Transverse colon (tissue), 4 donors: Measurements from ENCODE around the gene AHI1. TPM values are rescaled to one million over a fixed set of nuclear protein-coding genes. Genes with fewer than 3 reads are reported as not detected.
A peak's percentile ranks its signal among the peaks of the same experiment; 100 is the strongest.

Source experiments
- DNase-seq: peaks from one replicate; pipeline ENCODE4 v3.0.0-alpha.2; 2019
- H3K27ac ChIP-seq, 4 donors: fragments of 200-600 bp; sonication (generic); 2 replicates each; pipeline ENCODE4 v1.5.1; 2016 to 2018; ENCODE audit warnings: inconsistent platforms in 4 of 4
- H3K27me3 ChIP-seq: fragments of 200-600 bp; sonication (generic); 2 replicates; pipeline ENCODE4 v1.5.1; 2017; ENCODE audit warnings: inconsistent platforms
- H3K36me3 ChIP-seq, 4 donors: fragments of 200-600 bp; sonication (generic); 2 replicates each; pipeline ENCODE4 v1.5.1; 2017 to 2019; ENCODE audit warnings: inconsistent platforms in 4 of 4
- H3K4me1 ChIP-seq, 4 donors: fragments of 200-600 bp; sonication (generic); 2 replicates each; pipeline ENCODE4 v1.5.1; 2017 to 2020; ENCODE audit warnings: inconsistent platforms in 4 of 4
- H3K4me3 ChIP-seq, 4 donors: fragments of 200-600 bp; sonication (generic); 1 replicate in 1 of 4; 2 replicates in 3 of 4; pipeline versions ENCODE4 v1.5.1 to v1.6.1; 2017 to 2019; ENCODE audit warnings: inconsistent platforms in 4 of 4
- H3K9me3 ChIP-seq, 2 donors: fragments of 200-600 bp; sonication (generic); 2 replicates each; pipeline ENCODE4 v1.5.1; 2017 to 2019; ENCODE audit warnings: inconsistent platforms in 2 of 2
- EP300 ChIP-seq: sonication (generic); formaldehyde crosslinking; IDR thresholded peaks from one replicate; pipeline ENCODE4 v1.6.1; 2017; ENCODE audit warnings: antibody characterized with exemption, low read depth
- POLR2A ChIP-seq: fragments of 450-650 bp; IDR thresholded peaks from one replicate; pipeline ENCODE4 v1.6.1; 2016; ENCODE audit warnings: antibody characterized with exemption, mild to moderate bottlenecking, moderate library complexity
- POLR2AphosphoS5 ChIP-seq, 3 donors: sonication (generic); formaldehyde crosslinking; IDR thresholded peaks; one replicate each; pipeline ENCODE4 v1.6.1; 2016; ENCODE audit warnings: antibody characterized with exemption in 3 of 3
- WGBS, 2 donors: methylation state at CpG; one replicate each; pipeline ENCODE4 v1.1.5; 2018; ENCODE audit warnings: low coverage in 1 of 2; 5-methylcytosine and 5-hydroxymethylcytosine counted together
- in situ Hi-C, 4 donors: fragments of 200-750 bp; cut with MboI; loops; one replicate each; pipeline versions ENCODE4 v1.15.0 to v1.15.1; 2017; ENCODE audit warnings: low sequenced_read_pairs in 3 of 4, low pct_ligation_motif_present in 1 of 4, low pct_unique_long_range_greater_than_20kb in 1 of 4
- intact Hi-C: fragments of 100-400 bp; cut with DNase I; formaldehyde crosslinking; loops from one replicate; pipeline ENCODE4 v1.15.1; 2023; ENCODE audit warnings: low total_unique reads
- total RNA-seq, 4 donors: library from RNA; depleted of rRNA; stranded (reverse); fragments of >200 nt; gene quantifications; one replicate each; pipeline ENCODE4 v1.1.0, GENCODE V29; 2016
- TF ChIP-seq, protein P1 (sequence below), 5 experiments: fragments of 200-600 bp in 3 of 5; fragments of 450-650 bp in 2 of 5; sonication (generic) in 3 of 5; IDR thresholded peaks; 1 replicate in 2 of 5; 2 replicates in 3 of 5; pipeline ENCODE4 v1.5.1; 2016 to 2017; ENCODE audit warnings: antibody characterized with exemption in 5 of 5, inconsistent platforms in 3 of 5, mild to moderate bottlenecking in 2 of 5, moderate library complexity in 1 of 5

Gene AHI1
- total RNA-seq, 4 donors from 2014 or later, result 16.2 to 119 (median 34.2) TPM

DNA sequence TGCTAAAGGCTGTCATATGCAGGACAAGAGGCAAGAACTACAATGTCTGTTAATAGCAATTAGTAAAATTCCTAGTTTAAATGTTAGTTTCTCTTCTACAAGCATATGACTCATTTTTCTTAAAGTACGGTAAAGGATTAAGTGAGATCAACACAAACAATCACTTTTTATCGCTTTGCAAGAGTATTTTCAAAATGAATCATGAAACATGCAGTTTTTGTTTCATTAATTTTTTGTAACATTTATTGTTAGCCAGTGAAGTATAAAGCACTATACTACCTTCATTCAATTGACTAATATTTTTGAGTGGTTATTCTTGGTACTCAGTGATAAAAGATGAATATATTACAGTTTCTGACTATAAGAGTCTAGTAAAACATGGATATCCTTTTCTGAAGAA, 138.6 kb downstream of the AHI1 start:
- 62 to 66% methylated on average over 2 of the region's 2 CpGs for WGBS, 2 donors
- Histone ChIP-seq H3K9me3 (peaks cover 3 to 5% of the 10 kb centered on the region in 2 donors), H3K4me3 (no peak overlapping the region), H3K27ac (no peak overlapping the region), H3K27me3 (no peaks in the 10 kb centered on the region), H3K4me1 (peaks cover 0 to 25% (median 5%) of the 10 kb centered on the region in 4 donors), H3K36me3 (no peaks in the 10 kb centered on the region)
- no peak for DNase-seq
- TF ChIP-seq, protein P1, sequence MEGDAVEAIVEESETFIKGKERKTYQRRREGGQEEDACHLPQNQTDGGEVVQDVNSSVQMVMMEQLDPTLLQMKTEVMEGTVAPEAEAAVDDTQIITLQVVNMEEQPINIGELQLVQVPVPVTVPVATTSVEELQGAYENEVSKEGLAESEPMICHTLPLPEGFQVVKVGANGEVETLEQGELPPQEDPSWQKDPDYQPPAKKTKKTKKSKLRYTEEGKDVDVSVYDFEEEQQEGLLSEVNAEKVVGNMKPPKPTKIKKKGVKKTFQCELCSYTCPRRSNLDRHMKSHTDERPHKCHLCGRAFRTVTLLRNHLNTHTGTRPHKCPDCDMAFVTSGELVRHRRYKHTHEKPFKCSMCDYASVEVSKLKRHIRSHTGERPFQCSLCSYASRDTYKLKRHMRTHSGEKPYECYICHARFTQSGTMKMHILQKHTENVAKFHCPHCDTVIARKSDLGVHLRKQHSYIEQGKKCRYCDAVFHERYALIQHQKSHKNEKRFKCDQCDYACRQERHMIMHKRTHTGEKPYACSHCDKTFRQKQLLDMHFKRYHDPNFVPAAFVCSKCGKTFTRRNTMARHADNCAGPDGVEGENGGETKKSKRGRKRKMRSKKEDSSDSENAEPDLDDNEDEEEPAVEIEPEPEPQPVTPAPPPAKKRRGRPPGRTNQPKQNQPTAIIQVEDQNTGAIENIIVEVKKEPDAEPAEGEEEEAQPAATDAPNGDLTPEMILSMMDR (IDR thresholded peaks at IDR 0.05), result no peak
- no peak for TF ChIP-seq EP300
- no peak for TF ChIP-seq POLR2AphosphoS5 (IDR thresholded peaks at IDR 0.05)
- TF ChIP-seq POLR2A, result no peak
- intact Hi-C loops (no loop called here), in situ Hi-C loops (no loop called here)

DNA sequence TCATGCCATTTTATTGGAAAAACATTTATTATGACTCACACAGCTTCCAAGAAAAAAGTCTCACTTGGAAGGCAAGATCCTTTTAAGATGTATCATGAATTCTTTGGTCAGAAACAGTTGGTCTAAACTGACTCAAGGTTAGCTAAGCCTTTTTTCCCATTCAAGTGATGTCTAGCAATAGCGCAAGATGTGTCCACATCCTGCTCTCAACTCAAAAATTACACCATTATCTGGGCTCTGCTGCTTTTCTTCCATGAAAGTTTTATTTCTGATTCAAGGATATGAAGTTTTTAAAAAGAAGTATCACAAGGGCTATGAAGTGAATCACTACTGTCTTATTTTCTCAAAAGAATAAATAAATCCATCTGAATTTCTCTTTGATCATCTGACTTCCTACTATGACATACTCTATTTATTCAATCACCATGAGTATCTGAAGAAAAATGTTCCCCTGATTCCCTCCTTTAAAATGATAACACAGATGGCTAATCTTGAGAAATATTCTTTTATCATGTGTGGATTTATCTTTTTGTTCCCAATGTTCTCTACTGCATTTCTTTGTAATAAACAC, 139.2 kb downstream of the AHI1 start:
- no peak for TF ChIP-seq POLR2AphosphoS5 (IDR thresholded peaks at IDR 0.05)
- TF ChIP-seq, protein P1 (IDR thresholded peaks at IDR 0.05), result no peak
- H3K9me3 ChIP-seq, result peaks cover 3 to 5% of the 10 kb centered on the region in 2 donors
- H3K27me3 ChIP-seq, result no peaks in the 10 kb centered on the region
- H3K4me1 ChIP-seq, result peaks cover 0 to 31% (median 7%) of the 10 kb centered on the region in 4 donors
- DNase-seq, result no peak
- no peaks in the 10 kb centered on the region for H3K36me3 ChIP-seq
- in situ Hi-C loops (no loop called here), intact Hi-C loops (no loop called here)
- no peak overlapping the region for H3K27ac ChIP-seq
- 92 to 98% methylated on average over 1 of the region's 1 CpG for WGBS, 2 donors
- H3K4me3 ChIP-seq, result no peak overlapping the region

DNA sequence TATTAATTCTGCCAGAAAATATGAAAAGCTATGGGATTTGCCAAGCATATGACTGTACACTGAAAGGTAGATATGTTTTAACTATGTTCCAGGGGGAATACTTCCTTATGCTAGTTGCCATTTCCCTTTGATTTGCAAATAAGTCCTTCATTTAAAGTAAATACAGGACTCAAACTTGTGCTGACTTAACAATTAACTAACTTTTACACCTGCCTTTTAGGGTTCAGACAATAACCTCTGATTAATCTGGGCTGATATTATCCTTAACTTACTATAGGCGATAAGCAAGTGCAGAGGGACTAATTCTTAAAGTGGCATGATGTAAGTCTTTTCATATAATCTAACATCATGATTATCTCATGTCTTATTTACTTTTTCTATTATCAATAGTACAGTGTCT, 143.1 kb downstream of the AHI1 start:
- TF ChIP-seq EP300 (no peak), POLR2A (no peak), POLR2AphosphoS5 (IDR thresholded peaks at IDR 0.05) (no peak)
- TF ChIP-seq, protein P1 (IDR thresholded peaks at IDR 0.05), result no peak
- intact Hi-C loops (no loop called here), in situ Hi-C loops (no loop called here)
- Histone ChIP-seq H3K4me1 (peaks cover 0 to 31% (median 7%) of the 10 kb centered on the region in 4 donors), H3K27ac (peak overlapping the region; percentile 65 to 80 (median 72)), H3K27me3 (no peaks in the 10 kb centered on the region), H3K9me3 (no peaks in the 10 kb centered on the region), H3K4me3 (no peak overlapping the region), H3K36me3 (no peaks in the 10 kb centered on the region)
- 64 to 83% methylated on average over 1 of the region's 1 CpG for WGBS, 2 donors
- DNase-seq, result no peak

DNA sequence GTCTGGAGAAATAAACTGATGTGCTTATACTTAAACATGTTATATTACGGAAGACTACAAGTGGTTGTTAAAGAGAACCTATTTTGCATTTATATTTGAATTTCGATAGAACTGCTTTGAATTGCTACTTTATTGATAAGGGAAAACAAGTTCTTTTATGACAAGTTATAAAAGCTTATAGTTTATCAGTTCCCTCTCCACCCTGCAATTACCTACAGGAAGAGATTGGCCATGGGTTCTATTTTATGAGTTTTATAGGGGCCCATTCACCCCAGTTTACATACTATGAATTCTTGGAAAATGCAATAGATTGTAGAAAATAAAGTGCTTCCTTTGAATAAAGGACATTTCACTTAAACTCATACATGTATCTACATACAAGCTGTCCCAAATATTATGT, 144.4 kb downstream of the AHI1 start:
- in situ Hi-C loops, result no loop called here
- no peak for DNase-seq
- TF ChIP-seq POLR2AphosphoS5 (IDR thresholded peaks at IDR 0.05) (no peak), EP300 (no peak)
- TF ChIP-seq, protein P1 (IDR thresholded peaks at IDR 0.05), result no peak
- Histone ChIP-seq H3K4me1 (peaks cover 0 to 28% (median 7%) of the 10 kb centered on the region in 4 donors), H3K36me3 (no peaks in the 10 kb centered on the region), H3K27me3 (no peaks in the 10 kb centered on the region), H3K9me3 (no peaks in the 10 kb centered on the region), H3K4me3 (no peak overlapping the region), H3K27ac (peak overlapping the region; percentile 65 to 80 (median 72))
- intact Hi-C loops, result no loop called here
- 55 to 69% methylated on average over 2 of the region's 2 CpGs for WGBS, 2 donors
